ENCODE results near the gene GRIK1.

Gene GRIK1

DNA sequence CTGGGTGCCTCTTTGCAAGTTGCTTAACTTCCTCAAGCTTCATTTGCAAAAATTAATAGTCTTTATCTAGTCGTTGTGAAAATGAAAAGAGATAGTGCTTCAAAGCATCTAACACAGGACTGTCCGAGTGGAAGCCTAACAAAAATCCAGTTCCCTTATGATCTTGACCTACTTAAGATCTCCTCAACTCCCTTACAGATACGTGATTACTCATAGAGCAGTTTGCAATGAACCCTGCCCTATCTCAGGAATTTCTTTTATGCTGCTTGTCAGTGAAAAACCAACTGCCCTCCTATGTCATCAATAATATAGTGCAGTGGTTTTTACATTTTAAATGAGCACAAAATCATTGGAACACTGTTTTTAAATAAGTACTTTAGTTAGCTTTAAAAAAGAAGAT is 326.8 kb downstream of the GRIK1 start (continued):
- TF ChIP-seq ZNF544 (tag by site-specific recombination; IDR thresholded peaks at IDR 0.05) (no peak), EGR2 (tag by site-specific recombination; IDR thresholded peaks at IDR 0.05; ENCODE audit: low read depth) (no peak), ZNF121 (tag by site-specific recombination; IDR thresholded peaks at IDR 0.05) (no peak), RBAK (tag by site-specific recombination; IDR thresholded peaks at IDR 0.05) (no peak), ZNF677 (tag by site-specific recombination; IDR thresholded peaks at IDR 0.05) (no peak), ZNF747 (tag by site-specific recombination; IDR thresholded peaks at IDR 0.05) (no peak)
- TF ChIP-seq, protein P1, sequence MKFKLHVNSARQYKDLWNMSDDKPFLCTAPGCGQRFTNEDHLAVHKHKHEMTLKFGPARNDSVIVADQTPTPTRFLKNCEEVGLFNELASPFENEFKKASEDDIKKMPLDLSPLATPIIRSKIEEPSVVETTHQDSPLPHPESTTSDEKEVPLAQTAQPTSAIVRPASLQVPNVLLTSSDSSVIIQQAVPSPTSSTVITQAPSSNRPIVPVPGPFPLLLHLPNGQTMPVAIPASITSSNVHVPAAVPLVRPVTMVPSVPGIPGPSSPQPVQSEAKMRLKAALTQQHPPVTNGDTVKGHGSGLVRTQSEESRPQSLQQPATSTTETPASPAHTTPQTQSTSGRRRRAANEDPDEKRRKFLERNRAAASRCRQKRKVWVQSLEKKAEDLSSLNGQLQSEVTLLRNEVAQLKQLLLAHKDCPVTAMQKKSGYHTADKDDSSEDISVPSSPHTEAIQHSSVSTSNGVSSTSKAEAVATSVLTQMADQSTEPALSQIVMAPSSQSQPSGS (tag by site-specific recombination; IDR thresholded peaks at IDR 0.05; ENCODE audit: low read depth): no peak

DNA sequence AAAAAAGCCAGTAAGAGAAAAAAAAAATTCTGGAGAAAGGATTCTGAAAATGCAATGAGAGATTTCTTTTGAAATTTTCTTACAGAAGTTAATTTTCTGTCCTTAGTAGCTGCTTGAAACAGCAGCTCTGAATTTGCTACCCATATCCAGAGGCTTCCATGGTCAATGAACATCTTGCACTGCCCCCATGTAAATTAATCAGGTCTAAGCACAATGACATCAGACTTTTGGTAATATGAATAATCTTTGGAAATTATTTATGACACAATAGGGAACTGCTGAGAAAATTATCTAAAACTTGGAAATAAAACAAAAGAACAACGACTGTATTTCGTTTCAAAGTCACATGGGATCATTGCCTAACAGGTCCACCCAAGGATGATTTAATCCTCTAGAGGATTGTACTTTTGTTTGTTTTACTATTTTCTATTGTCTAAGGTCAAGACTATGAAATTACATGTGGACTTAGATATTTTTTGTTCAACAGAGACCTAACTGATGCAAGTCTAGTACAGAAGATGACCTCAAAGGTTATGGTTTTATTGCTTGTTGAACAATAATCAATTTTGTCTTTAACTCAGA is 328.9 kb downstream of the GRIK1 start:
- H3K36me3 ChIP-seq (ENCODE audit: control insufficient read depth in 2 of 2, insufficient read depth in 1 of 2, low read length in 2 of 2): no peaks in the 10 kb centered on the region
- ChIA-PET POLR2A (no interaction called here), CTCF (interaction anchor here (0.6 to 0.7 kb wide), 2 partner anchors 25 to 102 kb away, joined by 3 to 4 read pairs; no protein-coding TSS in a partner anchor)
- TF ChIP-seq ZNF514 (tag by site-specific recombination; IDR thresholded peaks at IDR 0.05) (no peak), SP3 (tag by site-specific recombination; IDR thresholded peaks at IDR 0.05) (no peak)
- no peaks in the 10 kb centered on the region for H3K4me1 ChIP-seq (ENCODE audit: control insufficient read depth, insufficient read depth, low read length)
- H3K4me3 ChIP-seq (ENCODE audit: low read depth, low read length): no peak overlapping the region
- no peaks in the 10 kb centered on the region for H3K9me3 ChIP-seq (ENCODE audit: control insufficient read depth, insufficient read depth, low read depth, low read length)
- no peak overlapping the region for H3K27ac ChIP-seq (ENCODE audit: extremely low read depth, low read depth, low read length)

DNA sequence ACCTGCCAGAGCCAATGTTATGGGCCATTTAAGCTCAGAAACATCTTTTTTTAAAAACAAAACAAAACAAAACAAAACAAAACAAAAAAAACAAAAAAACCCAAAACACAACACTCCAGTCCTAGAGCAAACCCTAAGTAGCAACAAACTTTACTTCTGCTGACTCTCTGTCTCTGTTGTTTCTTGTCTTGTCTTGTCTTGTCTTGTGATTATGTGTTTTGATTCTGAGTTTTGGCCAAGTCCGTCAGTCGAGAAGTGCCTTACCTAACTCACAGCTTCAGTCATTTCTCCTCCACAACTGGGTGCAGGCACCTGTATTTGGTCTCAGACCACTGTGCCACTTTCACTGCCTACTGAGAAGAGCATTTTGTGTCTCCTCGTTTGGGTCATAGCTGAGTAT is 333.2 kb downstream of the GRIK1 start:
- H3K4me1 ChIP-seq (ENCODE audit: control insufficient read depth, insufficient read depth, low read length): no peaks in the 10 kb centered on the region
- no peaks in the 10 kb centered on the region for H3K36me3 ChIP-seq (ENCODE audit: control insufficient read depth in 2 of 2, insufficient read depth in 1 of 2, low read length in 2 of 2)
- no peak overlapping the region for H3K27ac ChIP-seq (ENCODE audit: extremely low read depth, low read depth, low read length)
- H3K9me3 ChIP-seq (ENCODE audit: control insufficient read depth, insufficient read depth, low read depth, low read length): no peaks in the 10 kb centered on the region
- H3K4me3 ChIP-seq (ENCODE audit: low read depth, low read length): no peak overlapping the region
- ChIA-PET POLR2A (no interaction called here), CTCF (no interaction called here)
- TF ChIP-seq ZNF610 (tag by site-specific recombination; IDR thresholded peaks at IDR 0.05; ENCODE audit: borderline replicate concordance): no peak
- TF ChIP-seq KLF8 (tag by site-specific recombination; IDR thresholded peaks at IDR 0.05): no peak
- TF ChIP-seq ZNF843 (tag by site-specific recombination; IDR thresholded peaks at IDR 0.05): no peak
- TF ChIP-seq, protein P2, sequence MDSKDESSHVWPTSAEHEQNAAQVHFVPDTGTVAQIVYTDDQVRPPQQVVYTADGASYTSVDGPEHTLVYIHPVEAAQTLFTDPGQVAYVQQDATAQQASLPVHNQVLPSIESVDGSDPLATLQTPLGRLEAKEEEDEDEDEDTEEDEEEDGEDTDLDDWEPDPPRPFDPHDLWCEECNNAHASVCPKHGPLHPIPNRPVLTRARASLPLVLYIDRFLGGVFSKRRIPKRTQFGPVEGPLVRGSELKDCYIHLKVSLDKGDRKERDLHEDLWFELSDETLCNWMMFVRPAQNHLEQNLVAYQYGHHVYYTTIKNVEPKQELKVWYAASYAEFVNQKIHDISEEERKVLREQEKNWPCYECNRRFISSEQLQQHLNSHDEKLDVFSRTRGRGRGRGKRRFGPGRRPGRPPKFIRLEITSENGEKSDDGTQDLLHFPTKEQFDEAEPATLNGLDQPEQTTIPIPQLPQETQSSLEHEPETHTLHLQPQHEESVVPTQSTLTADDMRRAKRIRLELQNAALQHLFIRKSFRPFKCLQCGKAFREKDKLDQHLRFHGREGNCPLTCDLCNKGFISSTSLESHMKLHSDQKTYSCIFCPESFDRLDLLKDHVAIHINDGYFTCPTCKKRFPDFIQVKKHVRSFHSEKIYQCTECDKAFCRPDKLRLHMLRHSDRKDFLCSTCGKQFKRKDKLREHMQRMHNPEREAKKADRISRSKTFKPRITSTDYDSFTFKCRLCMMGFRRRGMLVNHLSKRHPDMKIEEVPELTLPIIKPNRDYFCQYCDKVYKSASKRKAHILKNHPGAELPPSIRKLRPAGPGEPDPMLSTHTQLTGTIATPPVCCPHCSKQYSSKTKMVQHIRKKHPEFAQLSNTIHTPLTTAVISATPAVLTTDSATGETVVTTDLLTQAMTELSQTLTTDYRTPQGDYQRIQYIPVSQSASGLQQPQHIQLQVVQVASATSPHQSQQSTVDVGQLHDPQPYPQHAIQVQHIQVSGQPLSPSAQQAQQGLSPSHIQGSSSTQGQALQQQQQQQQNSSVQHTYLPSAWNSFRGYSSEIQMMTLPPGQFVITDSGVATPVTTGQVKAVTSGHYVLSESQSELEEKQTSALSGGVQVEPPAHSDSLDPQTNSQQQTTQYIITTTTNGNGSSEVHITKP (tag by site-specific recombination; IDR thresholded peaks at IDR 0.05): no peak
- TF ChIP-seq ZNF596 (tag by site-specific recombination; IDR thresholded peaks at IDR 0.05): no peak
- TF ChIP-seq RBAK (tag by site-specific recombination; IDR thresholded peaks at IDR 0.05): no peak
- no peak for TF ChIP-seq ZNF571 (tag by site-specific recombination; IDR thresholded peaks at IDR 0.05)
- no peak for TF ChIP-seq ZNF645 (tag by site-specific recombination; IDR thresholded peaks at IDR 0.05)
- no peak for TF ChIP-seq ZIC2 (tag by site-specific recombination; IDR thresholded peaks at IDR 0.05)
- TF ChIP-seq MZF1 (tag by site-specific recombination; IDR thresholded peaks at IDR 0.05; ENCODE audit: borderline replicate concordance): no peak
- no peak for TF ChIP-seq ZNF146 (tag by site-specific recombination; IDR thresholded peaks at IDR 0.05)
- TF ChIP-seq KLF16 (tag by site-specific recombination; IDR thresholded peaks at IDR 0.05): no peak
- no peak for TF ChIP-seq ZNF654 (tag by site-specific recombination; IDR thresholded peaks at IDR 0.05; ENCODE audit: low read depth)
- no peak for TF ChIP-seq ZNF274 (IDR thresholded peaks at IDR 0.05; ENCODE audit: low read length)
- no peak for TF ChIP-seq ZNF274 (tag by site-specific recombination; IDR thresholded peaks at IDR 0.05; ENCODE audit: borderline replicate concordance)
- TF ChIP-seq ZBTB48 (tag by site-specific recombination; IDR thresholded peaks at IDR 0.05): no peak
- TF ChIP-seq ZNF266 (tag by site-specific recombination; IDR thresholded peaks at IDR 0.05; ENCODE audit: low read depth): no peak
- no peak for TF ChIP-seq KLF1 (tag by site-specific recombination; IDR thresholded peaks at IDR 0.05)
- no peak for TF ChIP-seq ZNF677 (tag by site-specific recombination; IDR thresholded peaks at IDR 0.05)
- no peak for TF ChIP-seq HOXA7 (CRISPR knock-in tag; IDR thresholded peaks at IDR 0.05; ENCODE audit: borderline replicate concordance)
